NCI-H1930 (cell line): ENCODE data around the gene OSCP1.

ENCODE experiments used
- DNase-seq, 2 experiments: peaks; one replicate each; lab custom pipeline; 2025; lab: John Stamatoyannopoulos, UW

OSCP1 gene

GRCh38 chr1:36382669-36383068 lies 67.6 kb downstream of the OSCP1 start:
- no peak for DNase-seq

DNA sequence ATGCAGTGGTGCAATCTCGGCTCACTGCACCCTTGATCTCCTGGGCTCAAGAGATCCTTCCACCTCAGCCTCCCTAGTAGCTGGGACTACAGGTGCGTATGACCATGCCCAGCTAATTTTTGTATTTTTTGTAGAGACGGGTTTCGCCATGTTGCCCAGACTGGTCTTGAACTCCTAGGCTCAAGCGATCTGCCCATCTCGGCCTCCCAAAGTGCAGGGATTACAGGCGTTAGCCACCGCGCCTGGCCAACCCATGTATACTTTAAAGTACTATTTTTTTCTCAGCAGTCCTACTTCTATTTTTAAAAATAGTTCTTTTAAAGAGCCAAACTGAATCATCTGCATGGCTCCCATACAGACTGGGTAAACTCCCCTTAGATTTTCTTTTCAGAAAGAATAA lies 68.0 kb downstream of the OSCP1 start:
- DNase-seq: no peak

DNA sequence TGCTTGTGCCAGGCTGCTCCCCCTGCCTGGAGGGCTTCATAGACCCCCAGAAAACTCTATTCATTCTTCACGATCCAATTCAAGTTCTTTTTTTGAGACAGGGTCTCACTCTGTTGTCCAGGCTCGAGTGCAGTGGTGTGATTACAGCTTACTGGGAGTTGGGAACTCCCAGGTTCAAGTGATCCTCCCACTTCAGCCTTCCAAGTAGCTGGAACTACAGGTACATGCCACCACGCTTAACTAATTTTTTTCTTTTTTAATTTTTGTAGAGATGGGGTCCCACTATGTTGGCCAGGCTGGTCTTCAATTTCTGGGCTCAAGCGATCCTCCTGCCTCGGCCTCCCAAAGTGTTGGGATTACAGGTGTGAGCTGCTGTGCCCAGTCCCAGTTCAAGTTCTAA lies 68.8 kb downstream of the OSCP1 start:
- no peak for DNase-seq

- DNase-seq: no peak
These were observed 69.5 kb downstream of the OSCP1 start for GRCh38 chr1:36380782-36381181.

DNA sequence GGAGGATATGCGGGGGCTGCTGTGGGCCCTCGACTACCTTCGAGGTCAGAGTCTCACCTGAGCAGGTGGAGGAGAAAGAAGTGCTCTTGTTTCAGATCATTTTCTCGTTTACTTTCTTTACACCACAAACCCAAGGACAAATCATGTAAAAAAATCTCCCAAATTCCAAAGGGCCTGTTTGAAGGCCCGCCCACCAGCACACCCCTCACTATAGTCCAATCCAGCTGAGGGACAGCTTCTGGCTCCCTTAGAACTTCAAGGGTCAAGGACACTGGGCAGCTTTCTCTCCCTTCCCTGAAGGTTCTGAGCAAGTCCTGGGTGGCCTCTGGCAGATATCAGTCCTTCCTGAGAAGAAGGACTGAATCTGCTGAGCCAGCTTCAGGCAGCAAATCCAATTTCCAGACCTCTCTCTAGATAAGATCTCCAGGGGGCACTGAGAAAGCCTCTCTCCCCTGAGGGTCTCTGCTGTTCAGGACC lies 70.1 kb downstream of the OSCP1 start:
- DNase-seq: no peak

DNA sequence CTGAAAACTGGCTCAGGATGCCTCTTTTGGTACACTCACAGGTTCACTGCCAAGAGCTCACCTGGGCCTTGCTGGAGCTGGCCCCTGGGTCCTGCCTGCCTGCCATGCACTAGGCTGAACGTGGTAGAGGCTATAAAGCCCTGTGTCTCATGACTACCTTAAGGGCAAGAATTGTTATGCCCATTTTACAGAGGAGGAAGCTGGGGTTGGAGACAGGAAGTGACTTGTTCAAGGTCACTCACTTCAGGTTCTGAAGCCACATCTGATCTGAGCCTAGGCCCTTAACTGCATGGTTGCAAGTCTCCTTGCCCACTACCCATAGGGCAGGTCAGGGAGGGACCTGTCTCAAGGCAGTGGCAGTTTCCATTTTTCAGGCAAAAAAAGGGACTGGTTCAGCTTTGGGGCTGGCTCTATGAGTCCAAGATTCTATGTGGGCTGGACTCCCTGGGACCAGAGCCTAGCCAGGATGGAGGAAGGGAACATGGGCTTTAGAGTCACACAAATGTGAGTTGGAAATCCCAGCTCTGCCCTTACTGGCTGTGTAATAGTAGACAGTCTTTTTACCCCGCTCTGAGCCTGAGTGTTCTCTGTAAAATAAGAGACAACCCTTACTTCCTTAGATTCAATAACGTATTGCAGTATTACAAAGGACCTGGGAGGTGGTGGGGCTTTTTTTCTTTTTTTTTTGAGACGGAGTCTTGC lies 72.3 kb downstream of the OSCP1 start:
- DNase-seq: no peak

GRCh38 chr1:36372617-36373016 lies 77.6 kb downstream of the OSCP1 start:
- no peak for DNase-seq

- peak; percentile 36 to 55 for DNase-seq
These were observed 81.0 kb downstream of the OSCP1 start for GRCh38 chr1:36369061-36369861.
